Right lobe of liver (tissue), 4 donors: ENCODE measurements around the gene RDH13.

Experiments used
- POLR2A ChIP-seq: fragments of 450-650 bp; IDR thresholded peaks from one replicate; pipeline ENCODE4 v1.6.1; 2017; ENCODE audit warnings: antibody characterized with exemption, mild to moderate bottlenecking
- TF ChIP-seq, protein P1 (sequence below), 4 donors: fragments of 200-600 bp in 3 of 4; fragments of 450-650 bp in 1 of 4; IDR thresholded peaks; one replicate each; pipeline versions ENCODE4 v1.5.1 to v1.8.0; 2016 to 2022; ENCODE audit warnings: antibody characterized with exemption in 4 of 4, mild to moderate bottlenecking in 2 of 4
- donor health status: DM: no; HTN: no; CAD: no.
- donor health status: DM: no; HTN: no; CAD: no.
- donor health status: DM: no; HTN: yes; CAD: no.

- TF ChIP-seq, protein P1, sequence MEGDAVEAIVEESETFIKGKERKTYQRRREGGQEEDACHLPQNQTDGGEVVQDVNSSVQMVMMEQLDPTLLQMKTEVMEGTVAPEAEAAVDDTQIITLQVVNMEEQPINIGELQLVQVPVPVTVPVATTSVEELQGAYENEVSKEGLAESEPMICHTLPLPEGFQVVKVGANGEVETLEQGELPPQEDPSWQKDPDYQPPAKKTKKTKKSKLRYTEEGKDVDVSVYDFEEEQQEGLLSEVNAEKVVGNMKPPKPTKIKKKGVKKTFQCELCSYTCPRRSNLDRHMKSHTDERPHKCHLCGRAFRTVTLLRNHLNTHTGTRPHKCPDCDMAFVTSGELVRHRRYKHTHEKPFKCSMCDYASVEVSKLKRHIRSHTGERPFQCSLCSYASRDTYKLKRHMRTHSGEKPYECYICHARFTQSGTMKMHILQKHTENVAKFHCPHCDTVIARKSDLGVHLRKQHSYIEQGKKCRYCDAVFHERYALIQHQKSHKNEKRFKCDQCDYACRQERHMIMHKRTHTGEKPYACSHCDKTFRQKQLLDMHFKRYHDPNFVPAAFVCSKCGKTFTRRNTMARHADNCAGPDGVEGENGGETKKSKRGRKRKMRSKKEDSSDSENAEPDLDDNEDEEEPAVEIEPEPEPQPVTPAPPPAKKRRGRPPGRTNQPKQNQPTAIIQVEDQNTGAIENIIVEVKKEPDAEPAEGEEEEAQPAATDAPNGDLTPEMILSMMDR (IDR thresholded peaks at IDR 0.05), result no peak
- TF ChIP-seq POLR2A, result no peak
Observed at GRCh38 chr19:55027472-55028337, 35.2 kb downstream of the RDH13 start.
